CMK (cell line): ENCODE results near the gene CALCB.

Experiments
- DNase-seq: peaks from one replicate; pipeline ENCODE4 v3.0.0-alpha.2; 2010; ENCODE audit warnings: low read depth

CALCB gene

GRCh38 chr11:15074206-15075161, 1.1 kb downstream of the CALCB start:
- peak; percentile 40 for DNase-seq

DNA sequence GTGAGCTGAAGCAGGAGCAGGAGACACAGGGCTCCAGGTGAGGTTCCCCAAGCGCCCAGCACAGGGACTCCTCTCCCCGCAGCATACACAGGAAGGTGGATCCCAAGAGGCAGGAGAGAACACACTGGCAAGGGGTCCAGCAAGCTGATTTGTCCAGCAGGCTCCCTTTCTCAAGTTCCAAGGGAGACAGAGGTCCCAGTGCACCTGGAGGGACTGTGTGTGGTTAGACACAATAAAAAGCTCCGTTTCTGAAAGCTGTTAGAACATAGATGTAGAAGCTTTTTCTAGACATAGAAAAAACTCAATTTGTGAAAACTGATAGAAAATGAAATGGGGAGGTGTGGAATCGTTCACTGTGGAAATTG, 1.8 kb downstream of the CALCB start:
- DNase-seq, result no peak

- no peak for DNase-seq
These were observed 17.8 kb downstream of the CALCB start for GRCh38 chr11:15091175-15091574.

- no peak for DNase-seq
These were observed 18.2 kb downstream of the CALCB start for GRCh38 chr11:15091625-15092024.

DNA sequence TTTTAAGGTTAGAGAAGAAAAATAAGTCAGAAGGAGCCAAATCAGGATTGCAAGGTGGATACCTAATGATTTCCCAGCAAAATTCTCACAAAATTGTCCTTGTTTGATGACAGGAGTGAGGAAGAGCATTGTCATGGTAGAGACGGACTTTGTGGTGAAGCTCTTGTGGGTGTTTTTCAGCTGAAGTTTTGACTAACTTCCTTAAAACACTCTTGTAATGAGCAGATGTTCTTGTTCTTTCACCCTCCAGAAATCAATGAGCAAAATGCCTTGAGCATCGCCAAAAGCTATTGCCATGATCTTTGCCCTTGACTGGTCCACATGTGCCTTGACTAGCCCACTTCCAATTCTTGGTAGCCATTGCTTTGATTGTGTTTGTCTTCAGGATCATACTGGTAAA, 20.0 kb downstream of the CALCB start:
- DNase-seq, result no peak

DNA sequence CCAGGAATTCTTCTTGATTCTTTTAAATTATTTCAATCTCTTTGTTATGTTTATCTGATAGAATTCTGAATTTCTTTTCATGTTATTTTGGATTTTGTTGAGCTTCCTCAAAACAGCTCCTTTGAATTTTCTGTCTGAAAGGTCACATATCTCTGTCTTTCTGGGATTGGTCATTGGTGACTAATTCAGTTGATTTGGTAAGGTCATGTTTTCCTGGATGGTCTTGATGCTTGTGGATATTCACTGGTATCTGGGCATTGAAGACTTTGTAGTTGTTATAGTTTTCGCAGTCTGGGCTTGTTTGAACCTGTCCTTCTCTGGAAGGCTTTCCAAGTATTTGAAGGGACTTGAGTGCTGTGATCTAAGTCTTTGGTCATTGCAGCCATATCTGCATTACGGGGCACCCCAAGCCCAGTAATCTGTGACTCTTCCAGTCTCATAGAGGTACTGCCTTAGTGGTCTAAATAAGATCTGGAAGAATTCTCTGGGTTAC, 22.4 kb downstream of the CALCB start:
- no peak for DNase-seq

DNA sequence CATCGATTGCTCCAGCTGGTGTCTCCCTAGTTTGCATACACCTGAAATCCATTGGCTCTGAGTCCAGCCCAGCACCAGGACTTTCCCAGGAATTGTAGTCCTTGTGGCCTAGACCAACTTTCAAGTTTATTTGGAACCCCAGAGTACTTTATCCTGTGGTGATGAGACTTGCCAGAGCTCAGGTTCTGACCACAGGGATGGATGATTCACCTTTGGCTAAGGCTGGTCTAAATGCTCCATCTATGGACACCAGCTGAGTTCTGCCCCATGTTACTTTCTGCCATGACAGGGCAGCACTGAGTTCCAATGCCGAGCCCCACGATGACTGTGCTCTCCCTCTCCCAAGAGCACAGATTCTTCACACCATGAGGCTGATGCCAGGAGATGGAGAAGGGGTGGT, 24.0 kb downstream of the CALCB start:
- no peak for DNase-seq

- no peak for DNase-seq
These were observed 25.9 kb downstream of the CALCB start for GRCh38 chr11:15099267-15099666.

- peak; percentile 26 for DNase-seq
These were observed 27.8 kb downstream of the CALCB start for GRCh38 chr11:15101072-15101709.

- no peak for DNase-seq
These were observed 30.8 kb downstream of the CALCB start for GRCh38 chr11:15104166-15104565.

- no peak for DNase-seq
These were observed 33.0 kb downstream of the CALCB start for GRCh38 chr11:15106201-15106965.

GRCh38 chr11:15107730-15108515, 34.5 kb downstream of the CALCB start:
- DNase-seq, result no peak

GRCh38 chr11:15108592-15109130, 35.3 kb downstream of the CALCB start:
- DNase-seq, result no peak

DNA sequence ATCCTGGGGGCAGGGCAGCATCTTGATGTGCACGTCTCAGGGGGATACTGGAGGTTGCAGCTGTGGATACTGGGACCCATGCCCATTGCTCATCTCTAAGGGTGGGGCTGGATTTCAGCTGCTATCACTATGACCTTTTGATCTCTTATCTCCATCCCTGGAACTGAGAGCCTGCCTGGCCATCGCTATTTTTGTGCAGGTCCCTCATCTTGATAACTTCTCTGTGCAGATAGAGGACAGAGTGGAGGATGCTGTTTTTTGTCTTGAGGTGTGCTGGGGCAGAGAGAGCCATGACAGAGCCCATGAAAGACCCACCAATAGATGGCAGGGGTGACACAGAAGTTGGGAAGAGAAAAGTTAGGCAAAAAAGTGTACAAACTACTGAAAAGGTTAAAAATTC, 36.2 kb downstream of the CALCB start:
- no peak for DNase-seq

DNA sequence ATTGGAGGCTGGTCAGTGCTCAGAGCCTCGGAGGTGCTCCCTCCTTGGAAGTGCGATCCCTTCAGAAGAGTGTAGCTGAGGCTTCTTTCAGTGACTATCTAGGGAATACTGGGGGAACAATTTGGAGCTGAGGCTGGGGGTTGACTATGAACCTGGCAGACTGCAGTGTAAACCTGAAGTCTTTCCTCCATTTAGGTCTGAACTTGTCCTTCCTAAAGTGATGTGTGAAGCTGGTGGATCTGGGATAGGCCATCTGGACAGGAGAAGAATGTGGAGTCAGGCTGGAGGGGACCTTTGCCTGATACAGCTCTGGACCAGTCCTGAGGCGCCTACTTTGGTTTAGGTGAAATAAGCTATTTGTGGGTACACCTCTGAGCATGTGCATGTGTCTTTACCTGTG, 37.8 kb downstream of the CALCB start:
- no peak for DNase-seq

DNA sequence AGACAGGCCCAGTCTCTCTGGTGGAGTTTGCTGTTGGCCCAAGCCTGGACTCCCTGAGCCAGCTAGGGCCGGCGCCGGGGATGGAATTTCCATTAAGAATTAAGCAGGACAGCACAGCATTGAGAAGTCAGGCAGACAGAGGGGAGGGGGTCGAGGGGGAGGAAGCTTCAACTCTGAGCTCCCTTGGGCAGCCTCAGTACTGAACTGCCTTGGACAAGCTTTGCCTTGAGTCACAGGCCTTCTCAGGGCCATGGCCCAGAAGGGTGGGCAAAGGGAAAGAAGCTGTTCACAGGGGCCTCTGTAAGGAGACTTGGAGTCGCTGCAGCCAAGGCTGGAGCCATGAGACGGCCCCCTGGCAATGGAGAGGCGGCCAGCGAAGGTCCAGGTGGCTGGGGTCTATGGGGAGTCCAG, 38.7 kb downstream of the CALCB start:
- no peak for DNase-seq

DNA sequence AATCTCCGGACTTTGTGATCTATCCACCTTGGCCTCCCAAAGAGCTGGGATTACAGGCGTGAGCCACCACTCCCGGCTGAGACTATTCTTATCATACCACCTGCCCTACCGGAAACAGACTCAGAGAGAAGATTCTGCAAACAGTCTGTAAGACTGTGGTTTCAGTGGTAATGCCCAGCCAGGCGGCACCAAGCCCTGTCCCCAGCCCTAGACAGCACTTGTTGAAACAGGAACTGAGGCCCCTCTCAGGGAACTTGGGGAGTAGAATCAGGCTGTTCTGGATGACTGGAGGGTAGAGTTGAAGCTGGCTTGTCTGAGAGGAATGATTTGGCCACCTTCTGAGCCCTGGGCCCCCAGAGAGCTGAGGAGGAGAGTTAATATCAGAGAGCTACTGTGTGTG, 40.0 kb downstream of the CALCB start:
- DNase-seq, result peak; percentile 63

GRCh38 chr11:15114501-15115475, 41.4 kb downstream of the CALCB start, which contains the start of gene INSC:
INSC (plus strand) TSS chr11:15114923; CDS start chr11:15149175, 34,252 bp downstream.
- no peak for DNase-seq

- no peak for DNase-seq
These were observed 42.3 kb downstream of the CALCB start for GRCh38 chr11:15115686-15116085.

DNA sequence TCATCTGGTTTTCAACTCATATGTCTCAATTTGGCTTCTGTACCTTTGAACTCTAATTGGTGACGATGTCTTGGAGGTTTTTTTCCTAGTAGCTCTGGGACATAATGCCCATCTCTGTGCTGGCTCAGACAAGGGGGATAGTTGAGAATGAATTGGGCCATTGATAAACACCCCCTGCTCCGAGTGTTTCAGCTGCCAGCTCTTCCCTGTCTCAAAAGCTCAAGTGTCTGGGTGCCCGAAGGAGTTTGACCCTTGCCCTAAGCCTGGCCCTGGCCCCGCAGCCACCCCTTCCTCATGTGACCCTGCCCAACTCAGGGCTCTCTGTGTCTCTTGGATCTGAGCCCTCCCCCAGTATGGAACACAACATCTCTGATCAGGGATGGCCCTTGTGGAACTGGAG, 44.4 kb downstream of the CALCB start:
- DNase-seq, result no peak
